Motor neuron (in vitro differentiated cells): ENCODE data around the gene FEM1B. TPM values are rescaled to one million over a fixed set of nuclear protein-coding genes. Genes with fewer than 3 reads are reported as not detected.

Experiments used
- ATAC-seq, 8 experiments: fragments of 200-7000 bp; cut with Tn5 transposase; replicated peaks in 6 of 8; 2 replicates each; pipeline ENCODE4 v1.8.0; 2021; ENCODE audit warnings: mild to moderate bottlenecking in 8 of 8, moderate library complexity in 8 of 8
- H3K27ac ChIP-seq, 2 donors: fragments of 250-450 bp; sonication (Bioruptor Pico); 2 replicates each; pipeline ENCODE4 v1.9.0; 2021; ENCODE audit warnings: antibody characterized with exemption in 2 of 2, mild to moderate bottlenecking in 2 of 2, moderate library complexity in 1 of 2
- H3K4me1 ChIP-seq, 2 donors: fragments of 250-450 bp; sonication (Bioruptor Pico); replicated peaks in 1 of 2; 2 replicates each; pipeline ENCODE4 v1.6.1; 2021; ENCODE audit warnings: antibody characterized with exemption in 2 of 2, mild to moderate bottlenecking in 2 of 2, moderate library complexity in 1 of 2
- H3K4me3 ChIP-seq, 5 donors: fragments of 250-450 bp; sonication (Bioruptor Pico); 2 replicates each; pipeline ENCODE4 v1.9.0; 2021; ENCODE audit warnings: antibody characterized with exemption in 5 of 5, mild to moderate bottlenecking in 5 of 5, moderate library complexity in 4 of 5
- WGBS, 10 experiments: fragments of 450-650 bp; shearing (Covaris generic); methylation state at CpG; one replicate each; pipeline ENCODE4 v1.0.0; 2022; 5-methylcytosine and 5-hydroxymethylcytosine counted together
- in situ Hi-C, 9 experiments: fragments of 400-800 bp; cut with MboI; loops; one replicate each; pipeline ENCODE4 v1.15.0; 2021; ENCODE audit warnings: low sequenced_read_pairs in 9 of 9, low pct_unique_long_range_greater_than_20kb in 2 of 9; ENCODE audit not compliant: unreplicated experiment in 9 of 9
- total RNA-seq, 8 experiments: library from RNA; unstranded; fragments of 300-600 nt; gene quantifications; 2 replicates each; pipeline versions ENCODE4 v1.2.3 to v1.2.4, GENCODE V29; 2022

FEM1B gene
- total RNA-seq, 8 experiments from 2014 or later = 20.6 to 78.3 (median 44.0) TPM

DNA sequence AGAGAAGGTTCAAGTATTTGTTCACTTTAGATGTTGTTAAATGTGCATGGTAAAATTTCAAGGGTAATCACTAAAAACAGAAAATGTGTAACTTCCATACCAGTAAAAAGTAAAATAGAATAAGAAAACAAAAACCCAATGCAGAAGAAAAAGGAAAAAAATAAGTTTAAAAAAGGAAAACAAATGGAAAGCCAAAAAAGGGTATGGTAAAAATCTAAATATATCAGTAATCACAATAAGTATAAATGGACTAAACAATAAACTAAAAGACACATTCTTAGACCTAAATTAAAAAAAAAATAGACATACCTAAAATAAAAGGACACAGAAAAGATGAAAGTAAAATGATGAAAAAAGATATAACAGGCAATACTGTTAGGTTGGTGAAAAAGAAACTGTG lies 38.5 kb upstream of the FEM1B start:
- ATAC-seq = no peak
- Histone ChIP-seq H3K27ac (no peak overlapping the region), H3K4me3 (no peak overlapping the region), H3K4me1 (peaks cover 7% of the 10 kb centered on the region in 2 donors)
- in situ Hi-C loops = no loop called here

DNA sequence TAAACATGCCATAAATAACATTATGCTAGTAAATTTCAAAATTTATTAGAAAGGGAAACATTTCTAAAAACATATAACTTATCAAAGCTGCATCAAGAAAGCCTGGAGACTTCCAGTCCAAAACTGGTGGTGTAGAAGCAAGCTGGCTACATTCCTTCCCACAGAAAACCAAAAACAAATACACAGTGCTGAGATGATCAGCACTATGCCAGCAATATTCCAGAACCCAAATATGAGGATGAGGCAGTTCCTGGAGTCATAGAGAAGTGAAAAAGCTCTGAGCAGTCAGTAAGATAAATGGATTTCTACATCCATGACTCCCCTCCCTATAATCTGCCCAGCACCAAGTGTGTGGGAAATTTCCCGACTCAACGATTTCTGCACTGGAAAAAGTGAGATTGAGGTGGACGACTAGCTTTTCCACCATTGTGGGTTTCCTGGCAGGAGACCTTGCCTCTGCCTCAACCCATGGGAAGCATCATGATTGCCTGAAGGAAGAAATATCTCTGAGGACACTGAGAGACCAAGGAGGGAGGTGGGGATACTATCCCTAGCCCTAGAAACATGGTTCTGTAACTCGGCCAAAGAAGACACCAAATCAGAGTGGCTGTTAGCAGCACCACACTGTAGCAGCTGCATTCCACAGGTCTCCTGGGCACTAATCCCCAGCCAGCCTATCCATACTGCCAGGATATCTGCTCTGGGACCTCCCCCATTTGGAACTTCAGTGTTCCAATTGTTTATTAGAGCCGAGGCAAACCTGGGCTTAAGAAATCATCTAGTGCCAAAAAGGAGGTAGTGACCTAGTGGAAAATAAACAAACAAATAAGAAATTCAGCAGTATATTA lies 36.2 kb upstream of the FEM1B start:
- in situ Hi-C loops = no loop called here
- no peak overlapping the region for H3K27ac ChIP-seq
- no peak overlapping the region for H3K4me3 ChIP-seq
- 50 to 100% (median 79%) methylated on average over 1 to 5 of the region's 5 CpGs for WGBS, 10 experiments
- no peak for ATAC-seq
- H3K4me1 ChIP-seq = no peaks in the 10 kb centered on the region

DNA sequence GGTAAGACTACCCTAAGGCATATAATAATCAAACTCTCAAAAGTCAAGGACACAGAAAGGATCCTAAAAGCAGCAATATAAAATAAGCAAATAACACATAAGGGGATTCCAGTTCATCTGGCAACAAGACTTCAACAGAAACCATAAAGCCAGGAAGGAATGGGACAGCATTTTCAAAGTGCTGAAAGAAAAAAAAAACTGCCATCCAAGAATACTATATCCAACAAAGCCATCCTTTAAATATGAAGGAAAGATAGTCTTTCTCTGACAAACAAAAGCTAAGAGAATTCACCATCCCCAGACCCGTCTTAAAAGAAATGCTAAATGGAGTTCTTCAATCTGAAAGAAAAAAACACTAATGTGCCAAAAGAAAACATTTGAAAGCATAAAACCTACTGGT lies 33.3 kb upstream of the FEM1B start:
- no peaks in the 10 kb centered on the region for H3K4me1 ChIP-seq
- no peak overlapping the region for H3K4me3 ChIP-seq
- no peak for ATAC-seq
- no peak overlapping the region for H3K27ac ChIP-seq
- in situ Hi-C loops = no loop called here
- WGBS, 10 experiments = 50 to 100% (median 78%) methylated on average over 1 of the region's 1 CpG; no CpG with 5 or more reads in 2 of the 10 experiments

DNA sequence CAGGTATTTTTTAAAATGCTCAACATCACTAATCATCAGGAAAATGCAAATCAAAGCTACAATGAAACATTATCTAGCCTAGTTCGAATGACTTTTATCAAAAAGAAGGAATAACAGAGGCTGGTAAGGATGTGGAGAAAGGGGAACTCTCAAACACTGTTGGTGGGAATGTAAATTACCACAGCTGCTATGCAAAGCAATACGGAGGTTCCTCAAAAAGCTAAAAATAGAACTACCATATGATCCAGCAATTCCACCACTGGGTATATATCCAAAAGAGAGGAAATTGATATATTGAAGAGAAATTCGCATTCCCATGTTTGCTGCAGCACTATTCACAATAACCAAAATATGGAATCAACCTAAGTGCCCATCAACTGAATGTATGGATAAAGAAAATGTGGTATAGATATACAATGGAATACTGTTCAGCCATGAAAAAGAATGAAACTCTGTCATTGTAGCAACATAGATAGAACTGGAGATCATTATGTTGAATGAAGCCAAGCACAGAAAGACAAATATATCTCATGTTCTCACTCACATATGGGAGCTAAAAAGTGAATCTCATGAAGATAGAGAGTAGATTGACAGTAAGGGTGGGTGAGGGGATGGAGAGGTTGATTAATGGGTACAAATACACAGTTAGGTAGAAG lies 28.4 kb upstream of the FEM1B start:
- Histone ChIP-seq H3K4me1 (no peaks in the 10 kb centered on the region), H3K27ac (no peak overlapping the region), H3K4me3 (no peak overlapping the region)
- ATAC-seq = no peak
- in situ Hi-C loops = no loop called here
- 47 to 83% (median 70%) methylated on average over 2 to 3 of the region's 3 CpGs for WGBS, 10 experiments

DNA sequence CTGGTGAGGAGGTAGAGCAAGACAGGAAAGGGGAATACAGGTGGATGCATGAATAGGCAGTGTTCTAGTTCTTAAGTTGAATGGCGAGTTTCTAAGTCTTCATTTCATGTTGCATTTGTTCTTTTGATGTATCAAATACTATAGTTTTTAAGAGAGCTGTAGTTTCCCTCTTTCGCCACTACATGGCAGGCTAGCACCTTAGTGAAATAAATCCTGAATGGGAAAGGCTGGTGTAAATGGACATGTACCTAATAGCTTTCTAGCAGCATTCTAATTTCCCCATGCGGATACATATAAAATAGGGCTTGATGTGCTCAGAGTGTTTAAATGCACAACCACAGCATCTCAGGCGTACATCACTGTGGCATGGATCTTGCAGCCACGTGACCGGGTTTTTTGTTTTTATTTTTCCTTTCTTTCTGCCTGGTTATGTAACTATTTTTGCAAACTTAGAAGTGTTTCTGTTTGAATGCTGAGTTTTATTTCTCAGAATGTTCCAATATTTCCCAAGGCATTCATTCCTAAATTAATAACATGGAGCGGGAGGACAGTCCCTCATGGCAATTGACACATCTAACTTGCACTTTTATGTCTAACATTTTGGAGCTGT lies 24.5 kb upstream of the FEM1B start:
- no peak overlapping the region for H3K4me3 ChIP-seq
- in situ Hi-C loops = no loop called here
- H3K27ac ChIP-seq = no peak overlapping the region
- peak; percentile 19 to 67 (median 54) for ATAC-seq
- H3K4me1 ChIP-seq = peaks cover 3 to 5% of the 10 kb centered on the region in 2 donors
- 0 to 61% (median 13%) methylated on average over 2 to 6 of the region's 7 CpGs for WGBS, 10 experiments

DNA sequence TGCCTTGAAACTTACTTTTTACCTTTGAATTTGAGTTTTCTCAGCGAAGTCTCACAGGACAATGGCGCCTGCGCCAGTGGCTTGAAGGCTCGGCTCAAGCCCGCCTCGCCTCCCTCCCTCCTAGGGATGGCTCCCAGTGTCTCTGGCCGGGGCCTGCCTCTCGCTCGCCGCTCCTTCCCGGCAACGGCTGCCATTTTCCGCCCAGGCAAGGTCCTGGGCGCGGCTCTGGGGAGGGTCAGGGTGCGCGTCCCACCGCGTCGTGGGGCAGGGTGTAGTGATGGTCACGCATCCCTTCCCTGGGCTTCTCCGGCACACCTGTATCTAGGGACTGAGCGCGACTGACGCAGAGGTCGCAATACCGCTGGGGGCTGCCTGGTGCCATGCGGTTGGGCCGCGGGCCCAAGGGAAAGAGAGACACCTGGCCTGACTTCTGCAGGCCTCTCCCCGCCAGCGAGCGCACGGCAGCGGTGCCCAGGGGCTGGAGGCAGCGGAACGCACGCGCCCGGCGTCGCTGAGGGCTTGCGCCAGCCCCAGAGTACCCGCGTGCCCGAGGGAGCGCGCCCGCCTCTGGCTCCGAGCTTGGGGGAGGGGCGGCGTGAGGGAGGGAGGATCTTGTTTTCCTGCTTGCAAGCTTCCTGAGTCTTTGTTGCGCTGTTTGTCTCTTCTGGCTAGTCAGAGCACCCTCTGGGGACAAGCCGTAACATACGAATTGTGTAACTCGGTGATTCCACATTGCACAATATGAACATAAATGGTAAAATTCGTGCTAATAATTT lies 20.7 kb upstream of the FEM1B start:
- peak overlapping the region; percentile 10 to 35 (median 18) for H3K4me3 ChIP-seq
- 0 to 37% (median 17%) methylated on average over 1 to 37 of the region's 57 CpGs; no CpG with 5 or more reads in 1 of the 10 experiments for WGBS, 10 experiments
- in situ Hi-C loops = no loop called here
- peak; percentile 88 to 93 (median 92) for ATAC-seq
- peak overlapping the region; percentile 27 to 59 for H3K27ac ChIP-seq
- H3K4me1 ChIP-seq = peaks cover 3 to 5% of the 10 kb centered on the region in 2 donors

DNA sequence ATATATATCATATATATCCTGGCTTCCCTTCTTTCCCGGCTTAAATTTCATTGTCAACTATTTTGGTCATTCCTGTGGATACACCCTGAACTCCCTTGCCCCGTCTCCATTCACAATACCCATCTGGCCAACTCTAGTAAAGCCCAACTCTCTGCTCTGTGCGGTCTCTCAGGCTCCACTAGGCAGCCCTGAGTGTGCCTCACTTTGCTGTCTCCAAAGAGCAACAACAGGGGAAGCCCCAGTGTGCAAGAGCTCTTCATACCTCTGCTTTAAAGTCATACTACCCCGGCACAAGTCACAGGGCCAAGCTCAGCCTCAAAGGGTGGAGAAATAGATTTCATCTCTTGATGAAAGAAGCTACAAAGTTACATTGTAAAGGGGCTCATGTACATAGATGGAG lies 18.9 kb upstream of the FEM1B start:
- peaks cover 3 to 5% of the 10 kb centered on the region in 2 donors for H3K4me1 ChIP-seq
- 0 to 100% (median 75%) methylated on average over 1 to 2 of the region's 4 CpGs; no CpG with 5 or more reads in 4 of the 10 experiments for WGBS, 10 experiments
- in situ Hi-C loops = no loop called here
- no peak for ATAC-seq
- H3K4me3 ChIP-seq = no peak overlapping the region
- no peak overlapping the region for H3K27ac ChIP-seq

DNA sequence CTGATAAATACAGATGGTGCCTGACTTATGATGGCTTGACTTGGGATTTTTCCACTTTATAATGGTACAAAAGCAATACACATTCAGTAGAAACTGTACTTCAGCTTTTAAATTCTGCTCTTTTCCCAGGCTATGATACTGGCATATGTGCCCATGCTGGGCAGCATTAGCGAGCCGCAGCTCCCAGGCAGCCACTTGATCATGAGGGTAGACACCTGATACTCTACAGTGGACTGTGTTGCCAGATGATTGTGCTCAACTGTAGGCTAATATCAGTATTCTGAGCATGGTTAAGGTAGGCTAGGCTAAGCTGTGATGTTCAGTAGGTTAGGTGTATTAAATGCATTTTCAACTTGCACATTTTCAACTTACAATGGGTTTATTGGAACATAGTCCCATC lies 17.7 kb upstream of the FEM1B start:
- Histone ChIP-seq H3K27ac (no peak overlapping the region), H3K4me1 (peaks cover 3 to 5% of the 10 kb centered on the region in 2 donors), H3K4me3 (no peak overlapping the region)
- 60 to 100% (median 80%) methylated on average over 1 to 2 of the region's 2 CpGs; no CpG with 5 or more reads in 3 of the 10 experiments for WGBS, 10 experiments
- no peak for ATAC-seq
- in situ Hi-C loops = no loop called here

DNA sequence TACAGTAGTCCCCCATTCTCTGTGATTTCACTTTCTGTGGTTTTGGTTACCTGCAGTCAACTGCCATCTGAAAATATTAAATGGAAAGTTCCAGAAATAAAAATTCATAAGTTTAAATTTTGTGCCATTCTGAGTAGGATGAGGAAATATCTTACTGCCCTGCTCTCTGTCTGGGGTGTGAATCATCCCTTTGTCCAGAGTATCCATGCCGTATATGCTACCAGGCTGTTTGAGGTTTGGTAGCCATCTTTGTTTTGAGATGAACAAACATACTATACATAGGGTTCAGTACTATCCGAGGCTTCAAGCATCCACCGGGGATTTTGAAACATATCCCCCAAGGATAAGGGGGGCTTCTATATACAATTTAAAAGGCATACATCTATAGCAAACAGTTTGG lies 16.3 kb upstream of the FEM1B start:
- WGBS, 10 experiments = 67 to 100% (median 96%) methylated on average over 1 to 3 of the region's 3 CpGs; no CpG with 5 or more reads in 1 of the 10 experiments
- peaks cover 3 to 5% of the 10 kb centered on the region in 2 donors for H3K4me1 ChIP-seq
- no peak for ATAC-seq
- in situ Hi-C loops = no loop called here
- H3K4me3 ChIP-seq = no peak overlapping the region
- H3K27ac ChIP-seq = no peak overlapping the region

DNA sequence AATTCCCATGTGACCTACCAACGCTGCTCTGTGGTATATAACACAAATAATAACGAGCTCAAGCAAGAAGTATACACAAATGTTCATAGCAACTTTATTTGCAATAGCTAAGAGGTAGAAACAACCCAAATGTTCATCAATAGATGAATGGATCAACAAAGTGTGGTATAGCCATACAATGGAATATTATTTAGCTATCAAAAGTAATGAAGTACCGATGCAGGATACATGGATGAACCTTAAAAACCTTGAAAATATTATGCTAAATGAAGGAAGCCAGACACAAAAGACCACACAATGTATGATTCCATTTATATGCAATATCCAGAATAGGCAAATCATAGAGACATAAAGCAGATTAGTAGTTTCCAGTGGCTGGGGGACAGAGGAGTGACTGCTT lies 15.6 kb upstream of the FEM1B start:
- no peak overlapping the region for H3K4me3 ChIP-seq
- WGBS, 10 experiments = 66 to 100% (median 92%) methylated on average over 1 to 3 of the region's 3 CpGs; no CpG with 5 or more reads in 4 of the 10 experiments
- no peak for ATAC-seq
- H3K4me1 ChIP-seq = peaks cover under 1 to 3% of the 10 kb centered on the region in 2 donors
- H3K27ac ChIP-seq = no peak overlapping the region
- in situ Hi-C loops = no loop called here

DNA sequence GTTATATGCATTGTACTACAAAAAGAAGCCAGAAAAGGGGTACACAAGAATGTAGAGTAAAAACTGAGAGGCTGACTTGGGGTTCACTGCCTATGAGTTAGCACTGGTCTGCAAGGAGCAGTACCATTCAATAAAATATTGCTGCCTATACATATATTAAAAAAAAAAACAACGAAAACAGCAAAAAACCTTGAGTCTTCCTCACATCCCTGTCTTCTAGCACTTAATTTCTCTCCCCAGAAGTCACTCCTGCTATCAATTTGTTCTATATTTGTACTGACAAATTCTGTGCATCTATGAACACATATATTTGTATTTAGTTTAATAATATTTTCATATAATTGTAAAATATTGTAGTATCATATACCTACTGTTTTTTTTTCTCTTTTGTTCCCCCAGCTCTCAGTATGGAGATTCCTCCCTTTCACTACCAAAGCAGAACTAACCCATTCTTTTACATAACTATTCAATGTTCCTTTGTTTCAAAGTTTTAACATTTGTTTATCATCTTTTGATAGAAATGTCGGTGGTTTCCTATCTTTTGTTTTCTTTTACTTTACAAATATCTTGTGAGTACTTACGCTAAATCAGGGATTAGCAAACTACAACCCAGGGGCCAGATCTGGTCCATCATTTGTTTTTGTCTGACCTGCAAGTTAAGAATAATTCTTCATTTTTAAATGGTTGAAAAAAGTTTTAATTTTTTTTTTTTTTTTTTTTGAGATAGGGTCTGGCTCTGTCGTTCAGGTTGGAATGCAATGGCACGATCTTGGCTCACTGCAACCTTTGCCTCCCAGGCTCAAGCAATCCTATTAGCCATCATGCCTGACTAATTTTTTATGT lies 14.8 kb upstream of the FEM1B start:
- no peak overlapping the region for H3K27ac ChIP-seq
- 35 to 85% (median 58%) methylated on average over 1 to 5 of the region's 5 CpGs for WGBS, 10 experiments
- in situ Hi-C loops = no loop called here
- H3K4me3 ChIP-seq = no peak overlapping the region
- no peak for ATAC-seq
- H3K4me1 ChIP-seq = no peaks in the 10 kb centered on the region

DNA sequence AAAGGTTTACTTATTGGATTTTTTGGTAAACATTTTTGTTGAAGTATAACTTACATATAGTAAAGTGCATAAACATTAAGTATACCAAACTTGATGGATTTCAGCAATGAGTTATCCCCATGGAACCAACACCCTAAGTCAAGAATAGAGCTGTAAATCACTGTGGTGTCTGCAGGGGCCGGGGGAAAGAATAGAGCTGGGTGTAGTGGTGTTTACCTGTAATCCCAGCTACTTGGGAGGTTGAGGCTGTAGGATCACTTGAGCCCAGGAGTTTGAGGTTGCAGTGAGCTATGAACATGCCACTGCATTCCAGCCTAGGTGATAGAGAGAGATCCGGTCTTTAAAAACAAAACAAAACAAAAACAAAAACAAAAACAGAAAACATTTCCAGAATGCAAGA lies 13.3 kb upstream of the FEM1B start:
- in situ Hi-C loops = no loop called here

More for the DNA sequence above, 13.3 kb upstream of the FEM1B start:
- Histone ChIP-seq H3K27ac (no peak overlapping the region), H3K4me1 (no peaks in the 10 kb centered on the region), H3K4me3 (no peak overlapping the region)
- 33 to 83% (median 50%) methylated on average over 1 to 2 of the region's 2 CpGs; no CpG with 5 or more reads in 3 of the 10 experiments for WGBS, 10 experiments
- ATAC-seq = no peak
